Endothelial cell of umbilical vein (primary cell): Measurements from ENCODE around the gene CD1D. TPM values are rescaled to one million over a fixed set of nuclear protein-coding genes. Genes with fewer than 3 reads are reported as not detected.

Experiments
- BruUV-seq: library from RNA; stranded (reverse); fragments of 400-500 nt; replicated peaks from 2 replicates; lab custom pipeline; 2021; lab: Mats Ljungman, UMichigan
- CTCF ChIA-PET: fragments of 300-600, 350-600 bp; sonication (Branson Sonifier 250); formaldehyde crosslinking; loops from one replicate; lab custom pipeline; 2021; ENCODE audit warnings: antibody characterized with exemption, inconsistent platforms; lab: Charles Lee
- POLR2A ChIA-PET: fragments of 300-600, 350-600 bp; sonication (Branson Sonifier 250); formaldehyde crosslinking; loops from one replicate; lab custom pipeline; 2021; ENCODE audit warnings: antibody characterized with exemption, inconsistent platforms; lab: Charles Lee
- DNase-seq: peaks from one replicate; pipeline ENCODE4 v3.0.0-alpha.2; 2011; ENCODE audit warnings: low read depth, low spot score
- FAIRE-seq: peaks from 2 replicates; lab custom pipeline; 2011; peaks lifted over from hg19 to GRCh38; lab: Jason Lieb, UNC
- H2AFZ ChIP-seq: 2 replicates; pipeline ENCODE4 v1.6.0; 2012; ENCODE audit warnings: low read depth, low read length, control low read depth, inconsistent platforms
- H3K27ac ChIP-seq: 2 replicates; pipeline ENCODE4 v1.5.1; 2011; ENCODE audit warnings: low read depth, mild to moderate bottlenecking, control low read depth, low read length, moderate library complexity; ENCODE audit not compliant: insufficient read depth
- H3K27me3 ChIP-seq, 2 experiments: 2 replicates each; pipeline versions ENCODE4 v1.6.0 to v1.6.1; 2011; ENCODE audit warnings: low read length in 2 of 2, mixed read lengths in 1 of 2; ENCODE audit not compliant: control insufficient read depth in 2 of 2, insufficient read depth in 2 of 2
- H3K36me3 ChIP-seq, 2 experiments: 2 replicates in 1 of 2; 3 replicates in 1 of 2; pipeline ENCODE4 v1.5.1; 2011; ENCODE audit warnings: low read length in 2 of 2, mild to moderate bottlenecking in 1 of 2, moderate library complexity in 1 of 2; ENCODE audit not compliant: control insufficient read depth in 2 of 2, insufficient read depth in 2 of 2; ENCODE audit errors: extremely low read depth in 1 of 2
- H3K4me1 ChIP-seq: 3 replicates; pipeline ENCODE4 v1.5.1; 2011; ENCODE audit warnings: mild to moderate bottlenecking, low read length; ENCODE audit not compliant: control insufficient read depth, insufficient read depth; ENCODE audit errors: extremely low read depth
- H3K4me2 ChIP-seq: 2 replicates; pipeline ENCODE4 v1.6.1; 2011; ENCODE audit warnings: low read length, control low read depth, mixed read lengths; ENCODE audit not compliant: insufficient read depth
- H3K4me3 ChIP-seq, 3 experiments: fragments of 200-600 bp in 1 of 3; sonication (generic), shearing (Covaris generic) in 1 of 3; replicated peaks in 1 of 3; 2 replicates each; pipeline ENCODE4 v1.5.1; 2011 to 2016; ENCODE audit warnings: control low read depth in 3 of 3, low read length in 3 of 3, mild to moderate bottlenecking in 2 of 3, inconsistent platforms in 1 of 3, low read depth in 1 of 3, moderate library complexity in 1 of 3; ENCODE audit not compliant: insufficient read depth in 1 of 3
- H3K79me2 ChIP-seq: 2 replicates; pipeline ENCODE4 v1.6.0; 2012; ENCODE audit warnings: low read length, inconsistent platforms; ENCODE audit not compliant: control insufficient read depth, insufficient read depth
- H3K9ac ChIP-seq: replicated peaks from 2 replicates; pipeline ENCODE3; 2011; ENCODE audit warnings: low read length, control low read depth; ENCODE audit not compliant: insufficient read depth; ENCODE audit errors: extremely low read depth
- H3K9me1 ChIP-seq: replicated peaks from 3 replicates; pipeline ENCODE4 v1.6.0; 2011; ENCODE audit warnings: mild to moderate bottlenecking, low read length; ENCODE audit not compliant: control insufficient read depth, insufficient read depth; ENCODE audit errors: extremely low read depth
- H3K9me3 ChIP-seq: replicated peaks from 2 replicates; pipeline ENCODE4 v1.5.1; 2012; ENCODE audit warnings: low read length, inconsistent platforms; ENCODE audit not compliant: control insufficient read depth, insufficient read depth
- H4K20me1 ChIP-seq: replicated peaks from 2 replicates; pipeline ENCODE3; 2011; ENCODE audit warnings: mild to moderate bottlenecking, low read length; ENCODE audit not compliant: control insufficient read depth, insufficient read depth; ENCODE audit errors: extremely low read depth
- CTCF ChIP-seq, 2 donors: IDR thresholded peaks; 1 replicate in 1 of 2; 2 replicates in 1 of 2; pipeline ENCODE4 v1.5.1; 2011; ENCODE audit warnings: low read length in 2 of 2, mild to moderate bottlenecking in 2 of 2, moderate library complexity in 2 of 2, control low read depth in 1 of 2, inconsistent platforms in 1 of 2, low read depth in 1 of 2; ENCODE audit not compliant: insufficient read depth in 1 of 2; ENCODE audit errors: extremely low read depth in 1 of 2
- JUN ChIP-seq: IDR thresholded peaks from 2 replicates; pipeline ENCODE4 v1.6.1; 2011; ENCODE audit warnings: borderline replicate concordance, low read depth; ENCODE audit not compliant: insufficient read length, insufficient read depth
- MAX ChIP-seq: IDR thresholded peaks from 2 replicates; pipeline ENCODE4 v1.6.1; 2011; ENCODE audit not compliant: insufficient read depth, insufficient read length
- dilution Hi-C: fragments of 300-500 bp; cut with MboI; formaldehyde crosslinking; loops from one replicate; pipeline ENCODE4 v1.15.0; 2019; ENCODE audit warnings: low sequenced_read_pairs; ENCODE audit not compliant: extremely low pct_ligation_motif_present
- intact Hi-C: fragments of 100-400 bp; cut with micrococcal nuclease; formaldehyde crosslinking; loops from one replicate; pipeline ENCODE4 v1.10.0; 2022
- polyA plus RNA-seq, 4 experiments: library from polyadenylated mRNA; depleted of rRNA in 3 of 4; stranded (reverse) in 3 of 4; unstranded in 1 of 4; fragments of >200 nt; gene quantifications; 2 replicates each; pipeline versions ENCODE4 v1.2.1 to v1.2.3, GENCODE V29; 2011 to 2012; ENCODE audit warnings: missing spikeins in 1 of 4
- total RNA-seq: library from RNA; stranded (reverse); gene quantifications from 2 replicates; pipeline ENCODE4 v1.2.3, GENCODE V29; 2021

Gene CD1D
- total and polyA plus RNA-seq, 2 donors (not counting 3 experiments of a cell fraction or from before 2014, with no cell fraction given) = not detected

- CTCF ChIA-PET = interaction anchor here (1.0 to 1.6 kb wide), 2 partner anchors 24 to 790 kb away, joined by 3 to 4 read pairs; no protein-coding TSS in a partner anchor
- H3K27me3 ChIP-seq = peaks cover 0 to under 1% of the 10 kb centered on the region in 2 experiments
These were observed 28.0 kb downstream of the CD1D start for GRCh38 chr1:158208586-158209116.

More at GRCh38 chr1:158208586-158209116, 28.0 kb downstream of the CD1D start:
- no peaks in the 10 kb centered on the region for H3K9me1 ChIP-seq
- DNase-seq (no peak), FAIRE-seq (no peak)
- H3K4me1 ChIP-seq = peaks cover 5% of the 10 kb centered on the region
- dilution Hi-C loops (no loop called here), intact Hi-C loops (no loop called here)
- no peak for TF ChIP-seq CTCF (IDR thresholded peaks at IDR 0.05; ENCODE audit: extremely low read depth in 1 of 2, insufficient read depth in 1 of 2, low read depth in 1 of 2, low read length in 2 of 2)
- TF ChIP-seq MAX = no peak
- TF ChIP-seq JUN = no peak
- H3K4me2 ChIP-seq = no peak overlapping the region
- POLR2A ChIA-PET = no interaction called here
- H3K79me2 ChIP-seq = no peaks in the 10 kb centered on the region
- no peak overlapping the region for H3K4me3 ChIP-seq
- no TSS peak for BruUV-seq
- no peak overlapping the region for H3K9ac ChIP-seq
- H4K20me1 ChIP-seq = no peaks in the 10 kb centered on the region
- no peak overlapping the region for H3K27ac ChIP-seq
- no peaks in the 10 kb centered on the region for H3K9me3 ChIP-seq
- H3K36me3 ChIP-seq = no peaks in the 10 kb centered on the region
- H2AFZ ChIP-seq = no peak overlapping the region
